Vagina (tissue), 2 donors: Measurements from ENCODE around the gene ID1.

Experiments used
- CTCF ChIP-seq, 3 experiments: fragments of 450-650 bp in 2 of 3; fragments of 200-600 bp in 1 of 3; sonication (generic) in 1 of 3; IDR thresholded peaks; one replicate each; pipeline ENCODE4 v1.5.1; 2017 to 2019; ENCODE audit warnings: antibody characterized with exemption in 3 of 3, mild to moderate bottlenecking in 2 of 3, moderate library complexity in 2 of 3
- POLR2A ChIP-seq, 2 donors: fragments of 450-650 bp; IDR thresholded peaks; one replicate each; pipeline ENCODE4 v1.6.1; 2017; ENCODE audit warnings: antibody characterized with exemption in 2 of 2, mild to moderate bottlenecking in 2 of 2, moderate library complexity in 2 of 2
- POLR2AphosphoS5 ChIP-seq, 2 donors: sonication (generic); formaldehyde crosslinking; IDR thresholded peaks; one replicate each; pipeline ENCODE4 v1.9.0; 2017; ENCODE audit warnings: antibody characterized with exemption in 2 of 2, mild to moderate bottlenecking in 2 of 2, low read depth in 1 of 2; ENCODE audit not compliant: insufficient read depth in 1 of 2

GRCh38 chr20:31602431-31602778 lies 2.7 kb upstream of the ID1 start:
- TF ChIP-seq CTCF (IDR thresholded peaks at IDR 0.05), result no peak
- no peak for TF ChIP-seq POLR2AphosphoS5 (IDR thresholded peaks at IDR 0.05; ENCODE audit: insufficient read depth in 1 of 2, low read depth in 1 of 2)
- TF ChIP-seq POLR2A (IDR thresholded peaks at IDR 0.05), result no peak
